Measurements from ENCODE around the gene BARX1.

Gene BARX1

DNA sequence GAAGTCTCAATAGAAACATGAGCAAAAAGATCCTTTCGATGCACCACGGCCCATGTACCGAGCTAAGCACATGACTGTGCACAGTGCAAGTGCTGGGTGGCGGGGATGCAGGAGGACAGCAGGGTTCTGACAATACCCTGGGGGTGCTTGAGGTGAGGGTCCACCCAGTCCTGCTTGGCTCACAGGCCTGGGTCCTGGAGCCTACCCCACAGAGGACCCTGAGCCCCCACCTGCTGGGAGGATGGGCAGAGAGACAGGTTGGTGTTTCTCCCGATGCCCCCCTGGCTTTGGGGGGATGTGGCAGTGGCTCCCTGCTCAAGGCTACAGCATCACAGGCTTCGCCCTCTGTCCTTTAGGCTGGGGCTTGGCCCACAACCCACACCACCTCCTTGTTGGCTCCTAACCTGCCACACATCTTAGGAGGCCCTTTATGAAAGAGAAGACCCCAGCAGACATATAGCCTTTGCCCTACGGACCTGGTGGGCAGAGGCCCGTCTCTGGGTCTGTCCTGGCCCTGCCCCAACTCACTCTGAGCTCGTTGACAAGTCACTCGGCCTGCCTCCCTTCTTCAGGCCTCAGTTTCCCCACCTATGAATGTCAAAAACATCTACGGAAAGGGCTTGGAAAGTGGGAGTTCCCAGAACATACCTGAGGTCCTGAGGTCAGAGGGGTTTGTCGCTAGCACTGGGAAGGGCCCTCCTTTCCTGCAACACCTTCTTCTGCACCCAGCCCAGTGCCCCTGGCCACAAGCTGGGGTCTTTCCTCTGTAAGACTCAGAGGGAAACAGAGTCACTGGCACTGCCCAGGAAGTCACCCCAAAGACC, 50.3 kb downstream of the BARX1 start:
- in situ Hi-C loops (cut with HindIII; ENCODE audit: low pct_unique_long_range_greater_than_20kb, low sequenced_read_pairs), result no loop called here
- DNase-seq (ENCODE audit: low read depth in 1 of 2, low spot score in 1 of 2), result no peak
- no peak for TF ChIP-seq JUND (IDR thresholded peaks at IDR 0.05; ENCODE audit: low read depth)

DNA sequence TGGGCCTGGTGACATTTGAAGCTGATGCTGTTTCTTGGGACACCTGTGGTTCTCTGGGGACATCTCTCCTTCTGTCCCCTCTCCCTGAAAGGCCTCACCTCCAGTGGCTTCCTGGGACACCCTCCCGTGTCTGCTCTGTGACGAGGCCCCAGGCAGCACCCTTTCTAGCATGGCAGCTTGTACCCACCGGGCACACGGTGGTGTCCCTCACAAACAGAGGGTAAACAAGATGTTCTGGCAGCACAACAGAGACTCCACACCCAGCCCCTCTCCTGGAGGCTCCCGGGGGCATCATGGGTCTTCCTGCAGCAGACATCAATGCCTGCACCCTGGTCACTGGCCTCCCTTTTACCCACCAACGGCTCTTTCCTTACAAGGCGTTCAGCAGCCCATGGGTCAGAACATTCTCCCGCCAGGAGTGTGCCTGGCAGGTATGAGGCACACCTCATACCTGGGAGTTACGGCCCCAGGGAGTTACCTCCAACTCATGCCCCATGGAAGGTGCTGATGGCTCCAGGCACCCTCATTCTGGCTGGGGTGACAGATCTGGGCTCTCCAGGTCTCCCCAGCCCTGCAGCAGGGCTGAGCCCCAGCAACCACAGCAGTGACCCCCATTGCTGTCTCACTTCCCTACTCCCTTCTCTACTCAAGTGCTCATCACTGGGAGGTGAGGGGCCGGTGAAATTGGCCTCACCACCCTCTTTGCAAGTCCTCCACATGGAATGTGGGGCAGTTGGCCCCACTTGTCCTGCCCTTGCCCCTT, 51.1 kb downstream of the BARX1 start:
- in situ Hi-C loops (cut with HindIII; ENCODE audit: low pct_unique_long_range_greater_than_20kb, low sequenced_read_pairs), result no loop called here
- TF ChIP-seq JUND (IDR thresholded peaks at IDR 0.05; ENCODE audit: low read depth), result no peak
- DNase-seq (ENCODE audit: low read depth in 1 of 2, low spot score in 1 of 2), result no peak

DNA sequence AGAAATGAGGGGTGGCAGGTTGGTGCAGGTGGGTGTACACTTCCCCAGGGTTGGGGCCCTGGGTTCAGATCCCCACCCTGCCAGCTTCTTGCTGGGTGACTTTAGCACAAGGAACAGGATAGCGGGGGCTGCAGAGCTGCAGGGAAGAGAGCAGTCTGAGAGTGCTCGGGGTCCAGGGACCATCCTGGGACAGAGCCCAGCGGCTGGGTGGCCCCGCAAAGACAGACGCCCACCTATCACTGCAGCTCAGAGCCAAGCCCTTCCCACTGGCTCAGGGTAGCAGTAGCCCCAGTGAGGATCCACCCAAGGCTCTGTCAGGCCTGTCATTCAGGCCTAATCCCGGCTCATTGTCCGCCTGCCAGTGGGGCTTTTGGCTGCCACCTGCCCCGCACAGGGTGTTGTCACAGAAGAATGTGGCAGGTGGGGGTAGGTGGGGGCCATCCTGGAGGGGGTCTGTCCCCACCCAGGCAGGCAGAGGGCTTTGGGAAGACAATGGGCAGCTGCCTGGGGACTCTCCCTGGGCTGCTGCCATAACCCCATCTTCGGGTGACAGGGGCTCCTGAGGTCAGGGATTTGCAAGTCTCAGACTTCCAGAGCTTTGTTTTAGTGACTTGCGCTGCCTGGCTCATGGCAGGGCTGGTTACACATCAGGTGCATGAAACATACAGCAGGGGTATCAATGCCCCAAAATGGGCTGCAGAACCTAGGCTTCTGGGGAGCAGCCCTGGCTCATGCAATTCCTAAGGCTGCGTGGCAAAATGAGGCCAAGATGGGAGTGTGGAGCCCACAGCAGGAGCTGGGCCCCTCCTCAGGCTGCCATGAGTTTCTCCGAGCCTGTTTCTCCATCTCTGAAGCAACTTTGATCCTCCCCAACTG, 52.1 kb downstream of the BARX1 start:
- in situ Hi-C loops (cut with HindIII; ENCODE audit: low pct_unique_long_range_greater_than_20kb, low sequenced_read_pairs), result no loop called here
- DNase-seq (ENCODE audit: low read depth in 1 of 2, low spot score in 1 of 2), result no peak
- no peak for TF ChIP-seq JUND (IDR thresholded peaks at IDR 0.05; ENCODE audit: low read depth)

DNA sequence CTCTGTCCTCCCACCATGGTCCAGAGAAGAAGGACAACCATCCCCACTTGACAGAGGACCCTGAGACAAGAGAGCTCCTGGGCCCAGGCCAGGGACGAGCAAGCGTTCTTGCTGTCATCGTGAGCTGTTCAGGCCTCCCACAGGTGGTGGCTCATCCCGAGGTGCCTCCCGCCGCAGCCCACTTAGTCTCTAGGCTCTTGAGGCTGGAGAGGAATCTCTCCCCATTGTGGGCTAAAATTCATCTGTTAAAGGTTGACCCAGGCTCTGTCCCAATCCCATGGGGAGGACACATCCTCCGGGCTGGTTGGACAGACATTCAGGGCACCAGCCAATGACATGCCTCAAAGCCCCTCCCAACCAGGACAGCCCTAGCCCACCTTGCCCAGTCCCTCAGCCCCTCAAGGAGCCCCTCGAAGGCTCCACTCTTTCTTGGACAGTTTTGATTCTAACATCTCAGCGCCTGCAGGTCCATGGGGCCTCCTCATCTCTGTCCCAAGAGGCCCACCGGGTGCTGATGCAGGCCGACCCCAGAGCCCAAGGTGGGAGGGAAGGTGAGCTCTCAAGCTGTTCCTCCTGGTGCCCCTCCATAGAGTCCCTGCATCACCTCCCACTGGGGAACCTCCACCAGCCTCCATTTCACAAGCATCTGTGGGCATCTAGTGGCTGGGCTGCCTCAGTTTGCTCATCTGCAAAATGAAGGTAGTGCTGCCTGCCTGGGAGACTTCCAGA, 52.9 kb downstream of the BARX1 start:
- no peak for DNase-seq (ENCODE audit: low read depth in 1 of 2, low spot score in 1 of 2)
- in situ Hi-C loops (cut with HindIII; ENCODE audit: low pct_unique_long_range_greater_than_20kb, low sequenced_read_pairs), result no loop called here
- no peak for TF ChIP-seq JUND (IDR thresholded peaks at IDR 0.05; ENCODE audit: low read depth)

All from T47D (cell line).